HFF-Myc (cell line): Measurements from ENCODE around the gene CHCHD10.

Source experiments
- DNase-seq: peaks from one replicate; pipeline ENCODE4 v3.0.0-alpha.2; 2011; ENCODE audit warnings: low read depth; ENCODE audit errors: extremely low read depth
- H3K4me3 ChIP-seq: replicated peaks from 2 replicates; pipeline ENCODE4 v1.5.1; 2011; ENCODE audit warnings: low read depth, mild to moderate bottlenecking, control low read depth, low read length
- CTCF ChIP-seq: IDR thresholded peaks from 2 replicates; pipeline ENCODE4 v1.5.1; 2012; ENCODE audit warnings: mild to moderate bottlenecking, low read depth, low read length, control low read depth; ENCODE audit errors: missing control alignments

Gene CHCHD10

GRCh38 chr22:23716811-23717801 lies 50.7 kb downstream of the CHCHD10 start:
- peak overlapping the region; percentile 58 for H3K4me3 ChIP-seq
- peak; percentile 40 for DNase-seq
- TF ChIP-seq CTCF, result no peak
